IMR-90 (cell line): ENCODE results near the gene NEAT1.
A peak's percentile ranks its signal among the peaks of the same experiment; 100 is the strongest.

Experiments used
- BHLHE40 ChIP-seq: fragments of 150-350 bp; IDR thresholded peaks from 2 replicates; pipeline ENCODE4 v1.6.1; 2016; ENCODE audit warnings: mild to moderate bottlenecking, low read depth, low read length
- CEBPB ChIP-seq: IDR thresholded peaks from 2 replicates; pipeline ENCODE4 v1.6.1; 2012; ENCODE audit warnings: low read depth, low read length, improper control_type of control experiment
- CTCF ChIP-seq: conservative IDR thresholded peaks from 2 replicates; pipeline ENCODE4 v1.5.1; 2012; ENCODE audit warnings: mild to moderate bottlenecking, low read depth, low read length, improper control_type of control experiment
- ELK1 ChIP-seq: fragments of 150-350 bp; IDR thresholded peaks from 2 replicates; pipeline ENCODE4 v1.6.1; 2016; ENCODE audit warnings: low read depth, mild to moderate bottlenecking, low read length, moderate library complexity, borderline replicate concordance
- FOS ChIP-seq: fragments of 150-350 bp; IDR thresholded peaks from 2 replicates; pipeline ENCODE4 v1.6.1; 2016; ENCODE audit warnings: low read depth, low read length
- MAFK ChIP-seq: IDR thresholded peaks from 2 replicates; pipeline ENCODE4 v1.6.1; 2012; ENCODE audit warnings: low read depth, low read length, improper control_type of control experiment
- MAZ ChIP-seq: IDR thresholded peaks from 2 replicates; pipeline ENCODE4 v1.6.1; 2012; ENCODE audit warnings: low read depth, mild to moderate bottlenecking, low read length, improper control_type of control experiment, moderate library complexity, borderline replicate concordance
- POLR2A ChIP-seq: IDR thresholded peaks from 2 replicates; pipeline ENCODE4 v1.6.1; 2012; ENCODE audit warnings: mild to moderate bottlenecking, low read depth, low read length
- RCOR1 ChIP-seq: IDR thresholded peaks from 2 replicates; pipeline ENCODE4 v1.6.1; 2012; ENCODE audit warnings: mild to moderate bottlenecking, low read length, improper control_type of control experiment; ENCODE audit not compliant: insufficient replicate concordance
- RFX5 ChIP-seq: IDR thresholded peaks from 2 replicates; pipeline ENCODE4 v1.8.0; 2012; ENCODE audit warnings: low read depth, mild to moderate bottlenecking, low read length, moderate library complexity
- TF ChIP-seq, protein P1 (sequence below): fragments of 150-350 bp; IDR thresholded peaks from 2 replicates; pipeline ENCODE4 v1.6.1; 2017; ENCODE audit warnings: mild to moderate bottlenecking, antibody characterized with exemption, low read length, low read depth

DNA sequence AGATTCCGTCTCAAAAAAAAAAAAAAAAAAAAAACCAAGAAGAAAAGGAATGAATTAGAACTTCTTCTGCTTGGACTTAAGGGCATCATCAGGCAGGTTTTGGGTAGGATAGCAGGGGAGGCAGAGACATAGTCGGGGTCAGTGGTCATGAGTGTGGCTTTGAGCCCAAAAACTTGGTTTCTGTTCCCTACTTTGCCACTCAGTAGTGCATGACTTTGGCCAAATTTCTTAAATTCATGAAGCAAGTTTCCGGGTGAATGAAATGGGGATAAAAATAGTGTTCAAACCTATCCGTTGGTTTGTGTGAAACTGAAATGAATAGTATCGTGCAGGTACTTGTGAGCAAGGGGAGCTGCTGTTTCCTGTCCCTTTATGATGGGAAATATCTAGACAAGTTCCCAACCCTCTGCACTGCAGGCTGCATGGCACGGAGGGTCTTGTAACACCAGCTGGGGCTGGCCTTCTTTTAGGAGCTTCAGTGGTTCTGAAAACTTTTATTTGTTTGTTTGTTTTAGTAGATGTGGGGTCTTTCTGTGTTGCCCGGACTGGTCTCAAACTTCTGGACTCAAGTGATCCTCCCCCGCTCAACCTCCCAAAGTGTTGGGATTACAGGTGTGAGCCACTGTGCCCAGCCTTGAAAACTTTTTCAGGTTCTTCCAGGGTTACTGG is 18.4 kb downstream of the NEAT1 start:
- TF ChIP-seq CTCF (no peak), FOS (no peak), ELK1 (no peak), CEBPB (no peak), BHLHE40 (no peak), MAZ (no peak), POLR2A (peak; percentile 78), RFX5 (no peak), MAFK (no peak), RCOR1 (no peak)
- TF ChIP-seq, protein P1, sequence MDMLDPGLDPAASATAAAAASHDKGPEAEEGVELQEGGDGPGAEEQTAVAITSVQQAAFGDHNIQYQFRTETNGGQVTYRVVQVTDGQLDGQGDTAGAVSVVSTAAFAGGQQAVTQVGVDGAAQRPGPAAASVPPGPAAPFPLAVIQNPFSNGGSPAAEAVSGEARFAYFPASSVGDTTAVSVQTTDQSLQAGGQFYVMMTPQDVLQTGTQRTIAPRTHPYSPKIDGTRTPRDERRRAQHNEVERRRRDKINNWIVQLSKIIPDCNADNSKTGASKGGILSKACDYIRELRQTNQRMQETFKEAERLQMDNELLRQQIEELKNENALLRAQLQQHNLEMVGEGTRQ, result no peak
